NCI-H2227 treated with DMSO at 0.1 percent for 48 hours (cell line): ENCODE measurements around the gene CD164L2.
"Not testable (repeated sequence)": the region's sequence is repeated elsewhere in the genome, so short reads cannot be mapped to it uniquely, and the experiment has no call there.

Experiments
- DNase-seq: peaks from one replicate; lab custom pipeline; 2025; lab: John Stamatoyannopoulos, UW

The CD164L2 gene

GRCh38 chr1:27384797-27385196 is 1.7 kb upstream of the CD164L2 start:
- DNase-seq: not testable (repeated sequence)

GRCh38 chr1:27383661-27384060 is 528 bp upstream of the CD164L2 start:
- no peak for DNase-seq

DNA sequence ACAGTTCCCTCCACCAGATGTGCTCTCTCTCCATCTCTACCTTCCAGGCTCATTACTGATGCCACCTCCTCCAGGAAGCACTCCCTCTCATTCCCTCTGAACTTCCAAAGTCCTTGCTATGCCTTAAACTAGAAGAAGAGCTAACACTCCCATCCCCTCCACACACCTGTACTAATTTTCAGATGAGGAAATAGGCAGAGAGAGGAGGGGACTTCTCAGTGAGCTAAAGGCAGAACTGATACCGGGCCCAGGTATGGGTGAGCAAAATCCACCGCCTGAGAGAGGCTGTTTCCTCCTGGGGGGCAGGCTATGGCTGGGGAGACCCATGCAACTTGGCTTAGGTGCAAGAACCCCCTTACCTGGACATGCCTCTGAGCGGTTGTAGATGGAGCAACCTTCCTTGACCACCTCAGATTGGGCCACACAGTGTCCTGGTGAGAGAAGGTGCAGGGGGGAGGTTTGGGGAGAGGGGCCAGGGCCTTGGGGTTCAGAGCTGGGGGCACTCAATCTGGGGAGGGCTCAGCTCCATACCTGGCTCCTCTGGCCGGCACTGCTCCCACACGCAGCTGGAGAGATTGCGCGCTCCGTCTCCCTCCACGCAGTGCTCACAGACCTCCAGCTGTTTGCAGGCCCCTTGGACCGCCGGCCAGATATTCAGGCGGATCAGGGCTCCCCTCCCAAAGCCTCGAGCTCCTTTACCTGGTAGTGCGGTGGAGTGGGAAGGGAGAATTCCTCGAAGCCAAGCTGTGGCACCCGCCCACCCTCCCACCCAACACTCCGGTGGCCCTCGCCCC is 967 bp downstream of the CD164L2 start:
- no peak for DNase-seq

DNA sequence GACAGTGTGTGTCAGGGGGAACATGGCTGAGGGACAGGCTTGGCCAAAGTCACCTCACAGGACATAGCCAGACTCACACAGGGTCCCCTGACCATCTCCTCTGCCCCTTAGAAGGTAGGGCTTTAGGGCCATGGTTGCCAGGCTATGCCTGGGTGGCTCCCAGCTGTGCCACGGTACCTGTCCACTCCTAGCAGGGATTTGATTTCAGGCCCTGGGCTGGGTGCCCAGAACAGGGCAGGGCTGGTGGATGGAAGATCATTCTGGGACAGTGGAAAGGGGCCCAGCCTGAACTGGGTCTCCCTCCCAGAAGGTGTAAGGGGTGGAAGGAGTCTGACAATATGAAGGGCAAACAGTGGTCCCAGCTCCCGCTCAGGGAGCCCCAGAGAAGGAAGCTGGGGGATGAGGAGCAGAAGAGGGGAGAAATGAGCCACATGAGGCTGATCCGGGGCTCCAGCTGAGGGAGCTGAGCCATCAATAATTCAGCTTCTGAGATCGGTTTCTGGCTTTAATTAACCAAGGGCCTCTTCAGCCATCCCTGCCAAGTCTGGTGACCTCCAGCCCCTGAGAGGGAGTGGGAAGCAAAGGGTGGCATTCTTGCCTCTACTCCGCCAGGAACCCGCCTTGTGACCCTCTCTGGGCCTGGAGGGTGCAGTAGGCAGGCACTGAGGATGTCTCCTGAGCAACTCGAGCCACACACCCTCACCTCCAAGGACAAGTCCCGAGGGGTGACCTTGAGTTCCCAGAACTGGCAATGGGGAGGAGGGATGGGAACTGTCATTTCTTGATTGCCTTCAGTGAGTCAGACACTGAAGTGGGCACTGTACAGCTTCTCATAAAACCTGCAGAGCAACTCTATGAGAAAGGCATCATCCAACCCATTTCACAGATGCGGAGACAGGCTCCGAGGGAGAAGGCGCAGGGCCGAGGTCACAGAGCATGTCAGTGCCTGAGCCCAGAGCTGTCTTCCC is 2.1 kb downstream of the CD164L2 start:
- DNase-seq: no peak

DNA sequence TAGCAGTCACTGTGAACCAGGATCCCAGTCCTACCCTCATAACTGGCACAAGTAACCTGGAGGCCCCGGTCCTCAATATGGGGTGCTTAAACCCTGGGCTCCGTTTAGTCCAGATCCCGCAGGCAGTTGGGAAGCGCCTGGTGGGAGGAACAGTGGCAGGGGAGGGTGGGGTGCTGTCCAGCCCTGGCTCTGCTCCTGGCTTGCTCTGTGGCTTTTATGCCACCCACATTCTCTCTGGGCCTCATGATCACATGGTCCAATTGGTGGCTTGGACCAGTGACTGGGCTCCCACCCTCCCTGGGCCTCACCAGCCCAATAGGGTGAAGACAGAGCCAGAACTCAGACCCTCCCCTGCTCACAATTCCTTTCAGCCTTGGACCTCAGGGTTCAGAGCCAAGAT is 2.9 kb downstream of the CD164L2 start:
- DNase-seq: no peak

- no peak for DNase-seq
Measured at GRCh38 chr1:27379564-27380122, 3.5 kb downstream of the CD164L2 start.

DNA sequence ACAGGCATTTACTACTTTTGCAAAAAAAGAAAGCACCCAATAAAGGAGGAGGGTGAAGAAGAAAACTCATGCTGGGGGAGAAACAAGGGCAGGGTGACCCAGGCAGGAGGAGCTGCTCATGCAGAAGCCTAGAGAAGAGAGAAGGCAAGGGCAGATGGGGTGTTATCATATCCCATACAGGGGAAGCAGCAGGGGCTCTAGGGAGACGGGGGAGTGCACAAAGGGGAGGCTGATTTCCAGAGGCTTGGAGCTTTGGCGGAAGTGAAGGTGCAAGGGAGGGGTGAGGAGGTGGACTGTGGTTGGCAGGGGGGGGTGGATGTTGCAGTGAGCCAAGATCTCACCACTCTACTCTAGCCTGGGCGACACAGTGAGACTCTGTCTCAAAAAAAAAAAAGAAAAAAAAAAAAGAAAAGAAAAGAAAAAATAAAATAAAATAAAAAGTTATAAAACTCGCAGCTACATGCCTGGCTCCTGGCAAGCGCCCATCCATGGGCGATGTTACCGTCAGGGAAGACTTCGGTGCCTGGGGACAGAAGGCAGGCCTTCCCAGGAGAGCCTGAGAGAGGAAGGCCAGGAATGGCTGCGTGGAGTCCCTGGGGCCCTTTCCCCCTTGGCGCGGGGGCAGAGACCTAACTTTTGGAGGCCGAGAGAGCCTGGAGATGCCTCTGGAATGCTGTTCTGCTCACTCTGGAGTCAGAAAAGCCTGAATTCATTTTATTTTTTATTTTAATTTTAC is 5.2 kb downstream of the CD164L2 start:
- DNase-seq: no peak

GRCh38 chr1:27374362-27375086 is 8.6 kb downstream of the CD164L2 start, which contains the start of gene FCN3:
Gene FCN3 (minus strand): TSS chr1:27374824. CDS start chr1:27374818, 6 bp downstream.
- DNase-seq: no peak

DNA sequence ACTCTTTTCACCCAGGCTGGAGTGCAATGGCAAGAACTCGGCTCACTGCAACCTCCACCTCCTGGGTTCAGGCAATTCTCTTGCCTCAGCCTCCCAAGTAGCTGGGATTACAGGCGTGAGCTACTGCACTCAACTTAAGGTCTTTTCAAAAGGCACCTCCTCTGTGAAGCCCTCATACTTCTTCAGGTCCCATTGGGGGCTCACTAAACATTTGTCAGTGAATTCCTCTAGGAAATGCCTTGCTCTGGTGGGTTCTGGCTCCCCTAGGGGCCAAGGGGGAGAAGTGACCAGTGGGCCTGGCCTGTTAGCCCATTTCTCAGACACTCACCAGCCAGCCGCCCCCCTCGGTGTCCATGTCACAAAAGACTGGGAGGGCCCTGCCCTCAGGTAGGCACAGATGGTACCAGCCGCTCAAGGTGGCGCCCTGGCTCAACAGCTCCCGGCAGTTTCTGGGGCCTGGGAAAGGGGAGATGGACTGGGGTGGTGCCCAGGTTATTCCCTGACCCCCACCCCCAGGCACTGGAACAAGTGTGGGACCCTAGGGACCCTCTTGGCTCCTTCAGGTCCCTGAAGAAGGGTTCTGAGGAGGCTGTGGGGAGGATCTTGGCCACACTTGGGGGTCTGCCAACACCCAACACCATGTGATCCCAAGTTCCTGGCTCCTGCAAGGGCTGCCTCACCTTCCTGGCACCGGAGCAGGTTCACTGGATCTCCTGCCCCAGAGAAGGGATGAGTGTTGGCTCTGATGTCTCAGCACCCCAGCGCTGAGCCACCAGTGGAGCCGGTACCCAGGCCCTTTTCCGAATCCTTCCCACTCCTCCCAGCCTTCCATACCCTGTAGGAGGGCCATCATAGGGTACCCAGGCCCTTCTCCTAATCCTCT is 10.1 kb downstream of the CD164L2 start:
- DNase-seq: no peak

DNA sequence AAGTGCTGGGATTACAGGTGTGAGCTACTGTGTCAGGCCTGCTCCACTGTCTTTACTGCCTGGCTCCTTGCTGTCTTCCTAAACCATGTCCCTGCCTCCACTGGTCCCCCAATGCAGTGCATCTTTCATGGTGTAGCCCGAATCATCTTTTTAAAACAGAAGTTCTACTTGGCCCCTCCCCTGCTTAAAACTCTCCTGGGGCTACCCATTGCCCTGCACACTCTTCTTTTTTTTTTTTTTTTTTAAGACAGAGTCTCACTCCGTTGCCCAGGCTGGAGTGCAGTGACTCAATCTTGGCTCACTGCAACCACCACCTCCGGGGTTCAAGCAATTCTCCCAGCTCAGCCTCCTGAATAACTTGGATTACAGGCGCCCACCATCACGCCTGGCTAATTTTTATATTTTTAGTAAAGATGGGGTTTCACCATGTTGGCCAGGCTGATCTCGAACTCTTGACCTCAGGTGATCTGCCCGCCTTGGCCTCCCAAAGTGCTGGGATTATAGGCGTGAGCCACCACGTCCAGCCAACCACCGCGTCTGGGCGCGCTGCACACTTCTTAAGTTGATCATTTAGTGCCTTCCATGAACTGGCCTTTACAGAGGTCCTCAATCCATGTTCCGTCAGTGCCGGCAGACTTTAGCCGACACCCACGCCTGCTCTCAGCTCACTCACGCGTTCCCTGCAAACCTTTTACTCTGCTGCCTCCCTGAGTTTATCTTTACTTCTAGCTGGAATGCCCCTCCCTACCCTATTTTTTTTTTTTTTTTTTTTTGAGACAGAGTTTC is 10.9 kb downstream of the CD164L2 start:
- DNase-seq: no peak

GRCh38 chr1:27368869-27369582 is 14.1 kb downstream of the CD164L2 start:
- DNase-seq: no peak

- no peak for DNase-seq
Measured at GRCh38 chr1:27367160-27367650, 15.9 kb downstream of the CD164L2 start.

DNA sequence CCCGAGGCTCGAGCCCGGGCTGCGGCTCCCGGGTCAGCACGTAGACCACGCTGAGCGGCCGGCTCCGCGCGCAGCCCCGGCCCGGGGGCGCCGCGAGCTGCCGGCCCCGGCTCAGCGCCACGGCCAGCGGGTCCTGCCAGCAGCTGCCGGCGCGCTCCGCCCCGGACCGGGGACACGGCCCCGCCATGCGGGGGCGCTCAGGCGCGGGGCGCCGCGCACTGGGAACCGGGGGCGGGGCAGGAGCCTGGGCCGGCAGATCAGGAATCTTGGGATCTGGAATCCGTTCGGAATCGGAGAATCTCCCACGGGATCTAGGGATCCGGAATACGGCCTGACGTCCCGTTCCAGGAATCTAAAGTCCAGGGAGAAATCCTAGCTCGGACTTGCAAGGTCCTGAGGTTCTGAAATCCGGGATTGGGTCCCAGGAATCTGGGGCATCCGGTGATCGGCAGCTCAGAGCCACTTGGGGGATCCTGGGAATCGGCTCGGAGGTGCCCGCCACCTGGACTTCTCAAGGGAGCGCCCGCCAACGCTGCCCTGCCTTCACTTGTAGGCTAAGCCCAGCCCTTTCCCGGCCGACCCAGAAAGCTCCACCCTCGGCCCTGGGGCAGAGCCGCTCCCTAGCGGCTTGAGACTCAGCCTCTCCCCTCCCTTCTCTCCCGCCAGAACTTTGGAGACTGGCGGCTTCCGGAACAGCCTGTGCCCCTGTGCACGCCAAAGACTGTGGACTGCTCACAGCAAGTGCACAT is 16.5 kb downstream of the CD164L2 start, which contains the start of gene MAP3K6:
TSS of gene MAP3K6 (minus strand) at position 551 of the 749 bp plus-strand sequence. CDS start at position 187, 364 bp downstream.
- peak; percentile 69 for DNase-seq

GRCh38 chr1:27366113-27366410 is 17.1 kb downstream of the CD164L2 start:
- DNase-seq: peak; percentile 90

DNA sequence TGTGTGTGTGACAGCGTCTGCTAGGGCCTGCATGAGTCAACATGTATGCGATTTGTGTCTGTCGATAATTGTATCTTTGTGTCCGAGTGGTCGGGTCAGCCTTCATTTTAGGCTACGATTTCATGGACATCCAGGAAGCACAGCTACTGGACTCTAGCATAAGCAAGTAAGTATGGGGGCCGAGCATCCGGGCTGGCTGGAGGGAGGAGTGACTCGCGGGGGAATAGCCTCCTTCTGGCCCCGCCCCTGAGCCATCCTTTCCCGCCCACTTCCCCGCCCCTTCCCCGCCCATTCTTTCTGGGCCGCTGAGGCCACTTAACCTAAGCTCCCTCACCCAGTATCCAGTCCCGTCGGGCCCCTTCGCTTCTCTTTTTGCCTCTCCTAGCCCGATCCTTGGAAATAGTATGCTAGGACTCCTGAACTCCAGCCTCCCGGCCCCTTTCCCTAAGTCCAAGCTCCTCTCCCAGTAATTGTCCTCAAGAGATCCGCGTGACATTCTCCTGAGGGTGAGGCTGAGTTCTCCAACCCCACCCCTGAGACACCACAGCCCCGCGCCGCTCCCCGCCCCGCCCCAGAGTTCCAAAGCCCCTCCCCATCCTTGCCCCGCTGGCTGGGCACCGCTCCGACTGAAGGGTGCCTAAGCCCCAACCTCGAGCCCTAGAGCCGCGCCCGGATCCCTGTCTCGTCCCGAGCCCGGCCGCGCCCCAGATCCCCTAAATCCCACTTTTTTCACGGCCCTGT is 17.6 kb downstream of the CD164L2 start:
- DNase-seq: peak; percentile 91

GRCh38 chr1:27364696-27365371 is 18.3 kb downstream of the CD164L2 start:
- no peak for DNase-seq
